GM06990 (cell line): Measurements from ENCODE around the gene RARRES1.

Experiments used
- DNase-seq: peaks from one replicate; pipeline ENCODE4 v3.0.0-alpha.2; 2011; ENCODE audit not compliant: insufficient read length; ENCODE audit errors: extremely low read depth
- H3K27me3 ChIP-seq: replicated peaks from 2 replicates; pipeline ENCODE4 v1.6.0; 2011; ENCODE audit warnings: low read length; ENCODE audit not compliant: control insufficient read depth, insufficient read depth
- H3K36me3 ChIP-seq: 2 replicates; pipeline ENCODE4 v1.5.1; 2011; ENCODE audit warnings: low read length; ENCODE audit not compliant: control insufficient read depth, insufficient read depth
- H3K4me3 ChIP-seq: replicated peaks from 2 replicates; pipeline ENCODE4 v1.5.1; 2011; ENCODE audit warnings: low read depth, mild to moderate bottlenecking, control low read depth, low read length
- TF ChIP-seq, protein P1 (sequence below): IDR thresholded peaks from 2 replicates; pipeline ENCODE4 v1.5.1; 2011; ENCODE audit warnings: low read length, control low read depth, mild to moderate bottlenecking, inconsistent platforms; ENCODE audit not compliant: insufficient read depth, poor library complexity, severe bottlenecking

RARRES1 gene

DNA sequence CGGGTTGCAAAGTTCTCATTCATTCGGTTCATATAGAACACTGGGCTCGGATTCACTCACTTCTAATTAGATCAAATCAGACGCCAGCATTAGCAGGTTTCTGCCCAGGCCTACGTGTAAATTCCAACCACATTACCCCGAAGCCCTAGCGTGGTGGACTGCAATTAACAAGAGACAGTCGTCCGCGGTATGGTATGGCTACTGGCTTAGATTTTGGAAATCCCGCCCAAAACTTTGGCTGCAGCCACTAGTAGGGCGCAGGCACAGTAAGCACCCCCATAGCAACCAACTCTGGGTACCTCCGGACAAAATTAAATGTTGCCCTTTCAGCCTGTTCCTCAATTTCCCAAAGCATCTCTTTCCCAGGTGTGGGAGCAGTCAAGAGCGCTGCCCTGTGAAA lies 771 bp downstream of the RARRES1 start:
- H3K36me3 ChIP-seq, result no peaks in the 10 kb centered on the region
- TF ChIP-seq, protein P1, sequence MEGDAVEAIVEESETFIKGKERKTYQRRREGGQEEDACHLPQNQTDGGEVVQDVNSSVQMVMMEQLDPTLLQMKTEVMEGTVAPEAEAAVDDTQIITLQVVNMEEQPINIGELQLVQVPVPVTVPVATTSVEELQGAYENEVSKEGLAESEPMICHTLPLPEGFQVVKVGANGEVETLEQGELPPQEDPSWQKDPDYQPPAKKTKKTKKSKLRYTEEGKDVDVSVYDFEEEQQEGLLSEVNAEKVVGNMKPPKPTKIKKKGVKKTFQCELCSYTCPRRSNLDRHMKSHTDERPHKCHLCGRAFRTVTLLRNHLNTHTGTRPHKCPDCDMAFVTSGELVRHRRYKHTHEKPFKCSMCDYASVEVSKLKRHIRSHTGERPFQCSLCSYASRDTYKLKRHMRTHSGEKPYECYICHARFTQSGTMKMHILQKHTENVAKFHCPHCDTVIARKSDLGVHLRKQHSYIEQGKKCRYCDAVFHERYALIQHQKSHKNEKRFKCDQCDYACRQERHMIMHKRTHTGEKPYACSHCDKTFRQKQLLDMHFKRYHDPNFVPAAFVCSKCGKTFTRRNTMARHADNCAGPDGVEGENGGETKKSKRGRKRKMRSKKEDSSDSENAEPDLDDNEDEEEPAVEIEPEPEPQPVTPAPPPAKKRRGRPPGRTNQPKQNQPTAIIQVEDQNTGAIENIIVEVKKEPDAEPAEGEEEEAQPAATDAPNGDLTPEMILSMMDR, result no peak
- H3K4me3 ChIP-seq, result peak overlapping the region; percentile 42

DNA sequence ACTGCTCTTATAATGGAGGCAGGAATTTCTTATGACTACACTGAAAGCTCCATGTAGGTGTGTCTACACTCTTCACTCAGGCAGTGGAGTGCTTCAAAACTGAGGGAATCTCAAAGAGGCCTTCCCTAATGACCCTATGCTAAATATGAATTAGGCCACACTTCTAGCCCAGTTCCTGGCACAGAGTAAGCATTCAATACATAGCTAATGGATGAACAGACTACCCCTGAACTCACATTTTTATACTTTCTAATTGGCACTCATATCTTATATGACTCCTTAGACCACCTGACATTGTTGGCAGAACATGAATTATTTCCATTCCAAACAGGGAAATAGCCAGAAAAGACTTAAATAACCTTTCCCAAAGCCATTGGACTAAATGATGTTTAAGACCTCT lies 3.4 kb downstream of the RARRES1 start:
- no peaks in the 10 kb centered on the region for H3K36me3 ChIP-seq
- no peak for DNase-seq
- H3K27me3 ChIP-seq, result no peaks in the 10 kb centered on the region
- TF ChIP-seq, protein P1, result no peak
- no peak overlapping the region for H3K4me3 ChIP-seq

More for the DNA sequence above, 771 bp downstream of the RARRES1 start:
- H3K27me3 ChIP-seq, result no peaks in the 10 kb centered on the region
- no peak for DNase-seq

DNA sequence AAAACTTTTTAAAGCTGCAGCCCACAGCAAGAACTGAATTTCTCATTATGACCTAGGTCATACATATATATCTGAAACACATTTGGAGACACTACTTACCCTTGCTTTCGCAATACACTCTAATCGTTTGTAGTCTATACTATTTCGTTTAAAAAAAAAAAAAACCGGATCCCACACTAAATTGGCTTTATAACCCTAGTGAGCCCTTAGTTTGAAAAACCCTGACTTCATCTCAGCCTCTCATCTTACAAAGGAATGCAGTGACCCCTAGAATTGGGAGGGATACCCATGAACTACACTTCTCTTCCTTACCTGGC lies 4.2 kb downstream of the RARRES1 start:
- no peak for DNase-seq
- no peaks in the 10 kb centered on the region for H3K36me3 ChIP-seq
- TF ChIP-seq, protein P1, result no peak
- no peak overlapping the region for H3K4me3 ChIP-seq
- no peaks in the 10 kb centered on the region for H3K27me3 ChIP-seq

DNA sequence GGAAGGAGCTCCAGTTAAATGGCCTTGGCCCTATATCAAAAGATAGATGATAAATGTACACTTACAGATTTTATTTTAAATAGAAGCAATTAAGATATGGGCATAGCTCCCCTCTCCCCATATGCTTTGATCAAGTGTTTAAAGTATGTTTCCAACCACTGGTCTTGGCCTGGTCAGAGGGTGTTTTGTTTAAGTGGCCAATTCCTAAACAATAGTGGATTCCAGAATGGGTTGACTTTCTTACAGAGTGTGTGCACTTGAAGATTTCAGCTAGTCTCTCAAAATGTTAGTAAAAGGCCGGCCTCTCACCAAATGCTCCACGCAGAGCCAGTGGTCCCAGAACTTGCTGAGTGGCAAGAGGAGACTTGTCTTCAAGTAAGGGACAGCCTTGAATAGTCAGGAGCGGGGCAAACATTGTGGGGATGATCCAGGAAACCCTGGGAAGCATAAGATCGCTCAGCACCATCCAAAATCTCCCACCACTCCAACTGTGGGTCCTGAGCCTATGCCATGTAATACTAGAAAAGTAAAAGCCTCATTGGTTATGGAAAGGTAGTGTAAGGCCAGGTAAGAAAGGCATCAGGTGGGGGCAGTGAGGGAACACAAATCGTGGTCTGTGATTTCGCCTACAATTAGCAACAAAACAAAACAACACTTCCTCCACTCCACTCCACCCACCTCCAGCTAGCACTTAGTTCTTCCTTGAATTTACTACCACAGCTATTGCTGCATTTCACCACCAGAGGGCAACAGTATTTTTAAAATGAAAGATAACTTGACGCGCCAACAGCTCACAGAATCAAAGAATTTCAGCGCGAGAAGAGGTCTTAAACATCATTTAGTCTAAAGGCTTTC lies 4.8 kb downstream of the RARRES1 start:
- no peaks in the 10 kb centered on the region for H3K27me3 ChIP-seq
- DNase-seq, result peak; percentile 11
- H3K36me3 ChIP-seq, result no peaks in the 10 kb centered on the region
- no peak overlapping the region for H3K4me3 ChIP-seq
- TF ChIP-seq, protein P1, result peak; percentile 79

DNA sequence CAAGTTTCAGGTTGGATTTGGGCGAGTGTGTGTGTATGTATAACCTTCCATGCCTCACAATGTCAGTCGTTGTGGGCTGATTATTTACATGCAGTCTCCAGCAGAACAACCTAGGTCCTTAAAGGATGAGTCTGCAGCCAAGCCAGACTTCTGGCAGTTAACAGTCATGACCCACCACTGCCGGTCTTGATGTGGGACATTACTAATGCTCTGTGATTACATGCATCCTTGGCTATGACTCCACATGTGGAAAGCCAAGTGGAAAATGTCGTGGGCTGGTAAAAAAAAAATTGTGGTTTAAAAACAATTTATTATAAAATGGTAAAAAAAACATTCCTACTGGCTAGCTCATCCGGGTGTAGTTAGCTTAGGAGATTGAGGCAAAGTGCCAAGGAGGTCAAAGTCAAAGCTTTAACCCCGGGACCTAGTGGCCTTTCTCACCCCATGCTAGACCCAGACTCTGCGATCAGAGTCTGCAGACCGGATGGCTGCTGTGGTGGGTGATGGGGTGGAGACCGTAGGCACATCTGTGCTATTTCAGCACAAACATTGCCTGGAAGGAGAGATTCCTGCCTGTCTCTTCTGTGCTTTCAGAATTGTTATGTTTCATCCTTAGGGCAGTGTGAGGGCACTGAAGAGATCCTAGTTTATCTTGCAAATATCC lies 6.8 kb downstream of the RARRES1 start:
- TF ChIP-seq, protein P1, result no peak
- Histone ChIP-seq H3K4me3 (no peak overlapping the region), H3K36me3 (peaks cover 3% of the 10 kb centered on the region), H3K27me3 (no peaks in the 10 kb centered on the region)
- DNase-seq, result no peak
